NCI-H146 (cell line): Measurements from ENCODE around the gene SRP72.

Source experiments
- DNase-seq: peaks from one replicate; lab custom pipeline; 2025; lab: John Stamatoyannopoulos, UW

Gene SRP72

DNA sequence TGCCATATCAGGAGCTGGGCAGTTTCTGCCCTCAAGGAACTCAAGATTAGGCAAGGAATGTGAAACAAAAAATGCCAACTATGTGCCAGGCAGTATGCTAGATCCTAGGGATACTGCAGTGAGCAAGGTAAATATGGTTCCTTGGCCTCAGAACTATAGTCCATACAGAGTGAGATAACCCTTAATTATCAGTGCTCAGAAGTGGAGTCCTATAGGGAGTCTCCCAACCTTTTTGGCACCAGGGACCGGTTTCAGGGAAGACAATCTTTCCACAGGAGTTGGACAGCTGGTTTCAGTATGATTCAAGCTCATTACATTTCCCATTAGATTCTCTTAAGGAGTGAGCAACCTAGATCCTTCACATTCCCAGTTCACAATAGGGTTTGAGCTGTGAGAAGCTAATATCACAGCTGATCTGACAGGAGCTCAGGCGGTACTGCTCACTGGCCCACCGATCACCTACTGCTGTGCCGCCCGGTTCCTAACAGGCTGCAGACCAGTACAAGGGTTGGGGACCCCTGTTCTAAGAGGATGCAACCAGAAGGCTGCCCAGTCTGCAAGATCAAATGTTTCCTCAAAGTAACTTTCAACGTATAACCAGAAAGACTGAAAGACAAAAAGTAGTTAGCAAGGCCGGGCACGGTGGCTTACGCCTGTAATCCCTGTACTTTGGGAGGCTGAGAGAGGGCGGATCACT lies 1.7 kb upstream of the SRP72 start:
- DNase-seq = no peak

DNA sequence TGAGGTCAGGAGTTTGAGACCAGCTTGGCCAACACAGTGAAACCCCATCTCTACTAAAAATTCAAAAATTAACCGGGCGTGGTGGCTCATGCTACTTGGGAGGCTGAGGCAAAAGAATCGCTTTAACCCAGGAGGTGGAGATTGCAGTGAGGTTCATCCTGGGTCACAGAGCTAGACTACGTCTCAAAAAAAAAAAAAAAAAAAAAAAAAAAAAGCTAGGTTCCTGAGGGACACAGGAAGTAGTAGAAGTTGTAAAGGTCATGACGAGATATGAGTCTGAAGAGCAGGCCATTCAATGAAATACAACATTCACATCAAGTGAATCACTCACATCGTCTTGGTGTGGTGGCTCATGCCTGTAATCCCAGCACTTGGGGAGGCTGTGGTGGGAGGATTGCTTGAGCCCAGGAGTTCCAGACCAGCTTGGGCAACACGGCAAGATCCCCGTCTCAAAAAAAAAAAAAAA lies 1.1 kb upstream of the SRP72 start:
- DNase-seq = peak; percentile 26

DNA sequence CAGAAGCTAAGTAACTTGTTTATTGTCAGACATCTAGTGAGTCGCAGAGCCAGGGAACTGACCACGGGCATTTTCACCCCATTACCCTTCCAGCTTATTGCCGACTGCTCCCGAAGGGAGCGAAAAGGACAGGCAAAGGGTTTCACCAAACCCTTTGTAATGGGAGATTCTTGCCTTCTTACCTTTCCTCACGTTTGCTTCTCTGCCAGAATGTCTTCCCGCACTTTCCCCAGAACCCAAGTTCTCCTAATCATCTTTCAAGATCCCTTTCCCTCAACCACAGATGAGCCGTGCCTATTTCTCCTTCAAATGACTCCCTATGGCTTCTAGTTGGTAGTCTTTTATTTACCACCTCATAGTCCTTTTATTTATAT lies 520 bp upstream of the SRP72 start:
- no peak for DNase-seq

DNA sequence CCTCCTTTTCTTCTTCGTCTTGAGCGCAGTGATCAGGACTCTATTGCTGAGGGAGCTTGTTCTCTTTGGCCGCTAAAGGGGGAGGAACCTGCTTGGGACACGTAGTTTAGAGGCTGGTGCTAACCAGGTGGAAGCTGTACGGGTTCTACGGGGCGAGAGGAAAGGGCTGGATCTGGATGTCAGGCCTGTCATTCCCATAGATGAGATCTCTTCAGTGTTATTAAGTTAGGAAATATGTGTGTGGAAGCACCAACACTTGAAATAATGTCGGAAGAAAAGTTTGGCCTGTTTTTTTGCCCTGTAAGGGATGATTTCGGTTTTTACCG lies 643 bp downstream of the SRP72 start:
- DNase-seq = peak; percentile 73

DNA sequence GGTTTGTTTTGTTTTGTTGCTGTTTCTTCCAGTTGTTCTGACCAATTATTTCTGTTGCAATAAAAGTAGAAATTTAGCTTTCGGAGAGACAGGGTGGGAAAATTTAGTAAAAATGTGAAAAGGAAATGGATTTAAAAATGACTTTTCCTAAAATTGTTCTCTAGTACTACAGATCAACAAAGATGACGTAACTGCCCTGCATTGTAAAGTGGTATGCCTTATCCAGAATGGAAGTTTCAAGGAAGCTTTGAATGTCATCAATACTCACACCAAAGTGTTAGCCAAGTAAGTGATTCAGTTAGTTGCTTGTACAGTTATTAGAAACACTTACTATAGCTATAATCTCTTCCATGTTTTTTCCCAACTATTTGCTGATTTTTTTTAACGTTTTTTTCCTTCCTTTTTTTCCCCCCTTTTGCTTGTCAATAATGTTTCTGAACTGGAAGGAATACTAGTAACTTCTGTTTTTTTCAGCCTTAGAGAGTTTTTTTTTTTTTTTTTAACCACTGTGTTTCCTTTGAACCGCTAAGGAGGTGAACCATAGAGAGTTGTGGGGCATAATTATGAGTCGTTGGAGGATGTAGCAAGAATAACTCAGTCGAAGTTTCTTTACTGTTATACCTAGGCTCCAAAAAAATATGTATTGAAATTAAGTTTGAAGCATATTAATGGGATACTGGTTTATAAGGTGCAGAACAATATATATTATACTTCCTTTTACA lies 2.2 kb downstream of the SRP72 start:
- no peak for DNase-seq

DNA sequence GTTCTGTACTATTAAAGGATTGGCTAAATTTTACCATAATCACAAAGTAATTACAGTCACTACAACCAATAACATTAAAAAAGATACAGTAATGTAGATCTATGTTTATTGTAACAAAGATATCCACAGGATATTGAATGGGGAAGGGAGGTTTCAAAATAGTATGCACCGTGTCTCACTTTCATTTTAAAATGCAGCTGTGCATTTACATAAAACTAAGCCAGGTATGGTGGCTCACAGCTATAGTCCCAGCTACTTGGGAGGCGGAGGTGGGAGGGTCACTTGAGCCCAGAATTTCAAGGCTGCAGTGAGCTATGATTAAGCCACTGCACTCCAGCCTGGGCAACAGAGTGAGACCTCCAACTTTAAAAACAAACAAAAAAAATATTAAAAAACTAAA lies 8.5 kb downstream of the SRP72 start:
- DNase-seq = no peak

DNA sequence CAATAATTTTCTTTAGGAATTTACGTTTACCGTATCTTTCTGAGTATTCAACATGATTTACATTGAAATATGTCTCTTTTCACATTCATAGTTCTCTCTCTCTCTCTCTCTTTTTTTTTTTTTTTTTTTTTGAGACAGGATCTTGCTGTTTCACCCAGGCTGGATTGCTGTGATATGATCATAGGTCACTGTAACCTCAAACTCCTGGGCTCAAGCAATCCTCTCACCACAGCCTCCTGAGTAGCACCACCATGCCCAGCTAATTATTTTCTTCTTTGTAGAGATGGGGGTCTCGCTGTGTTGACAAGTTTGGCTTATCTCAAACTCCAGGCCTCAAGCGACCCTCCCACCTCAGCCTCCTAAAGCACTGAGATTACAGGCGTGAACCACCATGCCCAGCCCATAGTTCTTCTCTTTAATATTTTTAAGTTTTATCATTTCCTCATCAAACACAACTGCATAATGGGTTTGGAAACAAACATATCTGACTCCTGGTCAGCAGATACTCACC lies 9.8 kb downstream of the SRP72 start:
- DNase-seq = no peak

DNA sequence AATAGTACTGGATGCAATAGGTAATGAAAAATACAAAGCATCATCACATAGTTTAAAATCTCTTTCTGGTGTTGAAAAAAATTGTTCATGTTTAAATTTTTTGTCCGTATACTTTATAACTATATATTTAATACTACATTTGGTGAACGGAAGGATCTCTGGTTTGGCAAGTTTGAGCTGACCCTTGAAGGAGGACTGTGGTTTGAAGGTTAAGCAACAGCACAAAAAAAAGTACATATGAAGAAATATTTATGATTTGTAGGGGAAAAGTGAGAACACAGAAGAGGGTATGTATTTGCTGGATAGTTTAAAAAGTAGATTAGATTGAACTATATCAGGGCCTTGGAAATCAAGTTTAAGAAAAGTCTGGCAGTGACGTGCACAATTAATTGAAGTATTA lies 13.3 kb downstream of the SRP72 start:
- no peak for DNase-seq

DNA sequence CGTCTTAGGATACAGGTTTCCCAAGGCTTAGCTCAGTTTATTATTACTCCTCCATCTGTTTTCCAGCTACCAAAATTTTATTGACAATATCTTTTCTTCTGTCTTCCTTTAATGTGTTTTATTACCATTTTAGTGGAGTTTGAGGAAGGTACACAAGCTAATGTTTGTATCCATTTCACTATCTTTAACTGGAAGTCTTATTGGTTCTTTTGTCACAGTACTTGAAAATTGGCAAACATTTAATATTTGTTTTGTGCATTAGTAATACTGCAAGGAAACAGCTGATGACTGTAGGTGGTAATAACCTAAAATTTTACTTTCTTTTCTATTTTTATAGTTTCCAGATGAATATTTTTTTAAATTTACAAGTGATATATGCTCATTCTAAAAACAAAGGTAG lies 28.8 kb downstream of the SRP72 start:
- no peak for DNase-seq

DNA sequence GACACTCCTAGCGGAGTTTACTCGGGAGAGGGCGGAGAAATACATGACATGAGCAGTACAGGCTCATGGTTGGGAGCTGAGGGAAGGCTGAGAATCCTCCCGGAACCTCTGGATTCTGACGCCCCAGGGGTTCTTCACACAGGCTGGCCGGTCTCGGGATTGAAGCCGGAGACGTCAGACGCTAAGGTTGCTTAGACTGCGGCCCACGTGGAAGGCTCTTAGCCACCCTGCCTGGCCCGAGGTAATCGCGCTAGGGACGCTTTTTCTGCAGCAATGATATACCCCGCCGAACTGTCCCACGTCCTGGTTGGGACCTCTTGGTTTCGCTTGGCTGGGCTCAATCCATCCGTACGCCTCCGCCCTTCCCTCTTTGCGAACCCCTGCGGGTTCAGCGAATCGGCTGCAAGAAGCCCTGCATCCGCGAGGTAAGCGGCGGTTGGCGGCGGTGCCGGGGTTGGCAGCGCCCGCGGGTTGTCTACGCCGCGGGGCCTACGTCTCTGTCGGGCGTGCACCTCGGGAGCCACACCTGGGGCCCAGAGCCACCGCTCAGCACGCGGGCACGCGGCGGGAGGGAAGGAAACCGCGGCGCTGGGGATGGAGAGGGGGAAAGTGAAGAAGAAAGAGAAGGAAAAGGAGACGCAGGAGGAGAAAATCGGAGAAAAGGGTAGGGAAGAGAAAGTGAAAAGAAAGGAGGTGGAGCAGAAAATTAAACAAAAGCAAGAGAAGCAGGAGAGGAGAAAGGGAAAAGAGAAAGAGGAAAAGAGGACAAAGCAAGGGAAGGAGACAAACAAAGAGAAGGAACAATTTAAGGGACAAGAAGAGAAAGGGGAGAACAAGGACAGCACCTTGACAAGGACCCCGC lies 38.1 kb downstream of the SRP72 start, which contains the start of gene ARL9:
ARL9 (plus strand) TSS at position 523 of the 862 bp plus-strand sequence; CDS start at position 595, 72 bp downstream.
- DNase-seq = peak; percentile 47

DNA sequence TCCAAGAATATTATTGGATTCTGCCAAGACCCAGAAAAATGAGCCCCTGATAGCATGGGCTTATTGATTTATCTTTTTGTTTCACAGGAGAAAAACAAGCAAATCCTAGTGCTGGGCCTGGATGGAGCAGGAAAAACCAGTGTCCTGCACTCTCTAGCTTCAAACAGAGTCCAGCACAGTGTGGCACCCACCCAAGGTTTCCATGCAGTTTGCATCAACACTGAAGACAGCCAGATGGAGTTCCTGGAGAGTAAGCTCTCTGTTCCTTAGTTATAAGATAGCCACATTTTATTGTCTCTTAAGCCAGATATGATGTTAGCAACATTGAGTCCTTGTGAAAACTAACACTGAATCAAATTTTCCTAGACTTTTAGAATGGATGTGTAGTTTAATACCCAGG lies 43.7 kb downstream of the SRP72 start:
- no peak for DNase-seq

DNA sequence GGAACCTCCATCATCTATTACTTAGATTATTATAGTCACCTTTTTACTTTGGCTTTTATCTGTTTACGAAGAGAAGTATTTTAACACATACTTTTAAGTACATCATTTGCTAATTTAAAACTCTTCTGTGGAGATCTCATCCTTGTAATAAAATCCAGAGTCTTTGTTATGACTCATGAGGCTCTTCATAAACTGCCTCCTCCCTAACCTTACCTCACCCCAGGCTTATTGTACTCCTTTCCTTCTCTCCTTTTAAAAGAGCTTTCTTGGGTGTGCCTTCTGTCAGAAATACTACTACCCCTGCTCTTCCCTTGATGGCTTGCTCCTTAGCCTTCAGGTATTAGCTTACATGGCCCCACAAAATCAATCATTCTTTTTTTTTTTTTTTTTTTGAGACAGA lies 44.7 kb downstream of the SRP72 start:
- DNase-seq = no peak

DNA sequence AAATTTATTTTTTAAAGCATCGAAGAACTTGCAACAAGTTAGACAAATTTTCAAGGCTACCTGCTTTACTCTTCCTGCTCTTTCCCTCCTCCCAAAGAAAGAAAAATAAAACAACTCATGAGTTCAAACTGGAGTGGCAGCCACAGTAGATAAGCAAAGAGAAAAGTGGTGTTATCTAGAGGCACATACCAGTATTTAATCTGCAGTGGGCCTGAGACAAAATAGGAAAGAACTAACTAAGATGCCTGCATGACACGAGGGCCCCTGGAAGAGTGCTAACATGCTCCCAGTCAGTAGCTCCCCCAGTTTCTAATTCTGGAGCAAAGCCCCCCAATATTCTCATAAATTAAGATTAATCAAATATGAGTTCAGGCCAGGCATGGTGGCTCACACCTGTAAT lies 46.1 kb downstream of the SRP72 start:
- no peak for DNase-seq

DNA sequence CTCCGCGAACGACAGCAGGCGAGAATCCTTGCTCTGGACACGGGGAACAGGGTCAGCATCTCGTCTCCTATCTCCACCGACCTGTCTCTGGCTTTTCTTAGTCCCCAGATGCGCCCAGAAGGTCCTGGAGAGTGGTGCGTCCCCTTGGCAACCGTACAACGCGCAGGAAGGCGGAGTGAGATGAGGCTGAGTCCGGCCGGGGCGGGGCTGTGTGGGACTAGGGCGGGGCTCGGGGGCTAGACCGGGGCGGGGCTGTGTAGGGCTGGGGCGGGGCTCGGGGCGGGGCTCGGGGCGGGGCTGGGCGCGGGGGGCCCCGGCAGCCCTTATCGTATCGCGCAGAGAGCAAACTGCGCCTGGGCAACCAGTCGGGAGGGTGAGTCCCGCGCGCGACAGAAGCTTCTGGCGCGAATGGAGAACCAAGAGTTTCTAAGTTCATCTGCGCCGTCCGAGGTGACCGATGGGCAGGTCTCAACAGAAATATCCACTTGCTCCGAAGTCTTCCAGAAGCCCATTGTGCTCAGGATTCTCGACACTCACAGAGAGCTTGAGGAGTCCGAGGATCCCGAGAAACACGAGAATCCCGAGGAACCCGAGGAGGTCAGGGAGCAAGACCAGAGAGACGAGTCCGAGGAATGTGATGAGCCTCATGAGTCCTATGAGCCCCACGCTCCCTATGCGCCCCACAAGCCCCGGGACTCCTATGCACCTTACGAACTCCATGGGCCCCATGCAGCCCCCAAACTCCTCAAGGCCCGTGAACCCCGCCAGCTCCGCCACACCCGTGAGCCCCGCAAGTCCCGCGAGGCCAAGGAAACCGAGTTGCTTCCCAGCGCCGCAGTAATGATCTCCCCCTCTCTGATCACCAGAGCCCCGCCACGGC lies 63.1 kb downstream of the SRP72 start:
- peak; percentile 83 for DNase-seq

DNA sequence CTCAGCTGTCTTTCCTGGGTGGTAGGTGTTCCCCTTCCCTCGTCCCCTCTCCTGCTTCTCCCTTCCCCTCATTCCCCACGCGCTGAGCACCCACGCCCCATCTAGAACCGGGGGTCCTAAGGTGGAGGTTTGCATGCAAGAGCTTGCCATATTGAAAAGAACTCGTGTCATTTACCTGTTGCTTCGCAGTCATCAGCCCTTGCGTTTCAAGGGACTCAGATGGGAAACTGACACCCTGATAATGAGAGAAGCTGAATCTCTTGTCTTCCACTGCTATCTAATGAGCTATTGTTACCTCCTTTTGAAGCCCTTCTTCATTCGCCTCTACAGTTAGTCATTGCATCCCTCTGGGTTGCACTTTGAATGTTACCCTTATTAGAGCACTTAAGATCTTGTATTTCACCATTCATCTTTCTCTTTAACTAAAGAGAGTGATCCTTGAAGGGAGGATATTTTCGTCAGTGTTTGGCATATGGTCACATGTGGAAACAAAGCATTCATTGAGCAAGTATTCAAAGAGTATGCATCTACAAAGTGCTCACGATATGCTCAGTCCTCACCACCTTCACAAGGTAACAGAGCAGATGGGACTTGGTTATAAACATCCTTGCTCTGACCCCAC lies 63.8 kb downstream of the SRP72 start:
- DNase-seq = no peak

DNA sequence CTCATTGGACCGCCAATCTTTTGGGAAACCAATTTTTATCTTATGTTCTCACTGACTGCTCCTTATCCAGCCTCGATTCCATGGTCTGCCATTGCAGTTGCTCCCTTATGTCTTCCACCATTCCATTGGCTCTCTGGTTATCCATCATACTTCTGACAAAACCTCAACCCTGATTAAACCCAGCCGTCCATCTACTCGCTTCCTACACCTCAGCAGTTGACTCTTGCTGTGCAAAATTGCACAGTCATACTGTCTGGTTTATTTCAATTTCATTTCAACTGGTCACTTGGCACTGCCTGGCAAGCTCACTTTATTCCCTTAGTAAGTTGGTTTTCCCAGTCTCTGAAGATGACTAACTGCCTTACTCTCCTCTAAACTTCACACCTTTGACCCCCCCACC lies 64.4 kb downstream of the SRP72 start:
- DNase-seq = no peak

DNA sequence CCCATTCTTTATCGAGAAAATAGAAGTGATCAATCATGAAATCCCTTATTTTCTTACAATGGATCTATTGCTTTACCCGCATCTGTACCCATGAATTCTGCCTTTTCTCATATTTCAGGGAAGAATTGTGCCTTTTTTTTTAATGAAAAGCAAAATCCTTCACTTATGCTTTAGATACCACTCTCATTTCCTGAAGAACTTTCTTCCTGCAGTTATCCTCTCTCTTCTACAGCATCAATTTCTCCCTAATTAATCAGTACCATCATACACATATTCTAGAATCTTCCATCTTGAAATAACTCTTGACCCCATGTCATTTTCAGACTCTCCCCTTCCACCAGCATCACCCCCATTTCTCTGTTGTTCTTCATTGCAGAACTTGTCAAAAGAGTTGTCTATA lies 64.8 kb downstream of the SRP72 start:
- DNase-seq = no peak

DNA sequence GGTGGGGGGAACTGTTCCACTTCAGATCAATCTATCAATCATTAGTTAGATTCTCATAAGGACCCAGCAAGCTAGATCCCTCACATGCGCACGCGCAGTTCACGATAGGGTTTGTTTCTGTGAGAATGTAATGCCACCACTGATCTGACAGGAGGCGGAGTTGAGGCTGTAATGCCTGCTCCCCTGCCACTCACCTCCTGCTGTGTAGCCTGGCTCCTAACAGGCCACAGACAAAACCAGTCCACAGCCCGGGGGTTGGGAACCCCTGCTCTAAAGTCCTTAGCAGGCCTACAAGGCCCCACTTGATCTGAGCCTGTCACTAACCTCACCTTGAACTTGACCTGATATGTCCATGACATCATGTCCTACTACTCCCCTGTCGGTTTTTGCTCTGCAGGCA lies 68.5 kb downstream of the SRP72 start:
- no peak for DNase-seq

DNA sequence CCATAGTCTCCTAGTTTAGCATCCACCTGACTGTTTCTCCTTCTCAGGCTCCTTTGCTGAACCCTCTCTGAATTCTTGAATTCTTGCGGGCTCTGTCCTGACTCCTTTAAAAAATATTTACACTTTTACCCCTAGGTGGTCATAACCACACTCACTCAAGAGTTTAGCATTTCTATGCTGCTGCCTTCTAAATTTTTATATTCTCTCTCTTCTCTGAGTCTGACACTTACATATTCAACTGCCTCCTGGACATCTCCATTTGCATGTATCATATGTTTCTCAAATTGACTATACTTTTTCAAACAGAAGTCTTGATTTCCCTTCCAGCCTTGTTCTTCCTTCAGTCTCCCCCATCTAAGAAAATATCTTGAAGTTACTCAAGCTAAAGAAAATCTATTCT lies 69.7 kb downstream of the SRP72 start:
- no peak for DNase-seq

DNA sequence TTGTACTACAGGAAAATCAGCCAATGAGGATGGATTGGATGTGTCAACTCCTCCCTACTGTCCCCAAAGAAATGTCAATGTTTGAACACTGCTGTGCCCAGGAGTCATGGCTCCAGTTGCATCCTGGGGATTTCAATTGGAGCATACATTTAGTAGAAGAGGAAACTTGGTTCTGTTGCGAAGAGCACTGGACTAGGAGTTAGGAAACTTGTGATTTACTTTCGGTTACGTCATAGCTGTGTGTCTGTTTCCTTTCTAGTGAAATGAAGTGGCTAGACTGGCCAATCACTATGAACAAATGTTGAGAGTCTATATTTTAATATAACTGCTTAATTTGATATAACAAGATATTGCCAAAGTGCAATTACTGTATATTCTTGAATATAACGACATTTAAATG lies 73.4 kb downstream of the SRP72 start:
- DNase-seq = no peak

DNA sequence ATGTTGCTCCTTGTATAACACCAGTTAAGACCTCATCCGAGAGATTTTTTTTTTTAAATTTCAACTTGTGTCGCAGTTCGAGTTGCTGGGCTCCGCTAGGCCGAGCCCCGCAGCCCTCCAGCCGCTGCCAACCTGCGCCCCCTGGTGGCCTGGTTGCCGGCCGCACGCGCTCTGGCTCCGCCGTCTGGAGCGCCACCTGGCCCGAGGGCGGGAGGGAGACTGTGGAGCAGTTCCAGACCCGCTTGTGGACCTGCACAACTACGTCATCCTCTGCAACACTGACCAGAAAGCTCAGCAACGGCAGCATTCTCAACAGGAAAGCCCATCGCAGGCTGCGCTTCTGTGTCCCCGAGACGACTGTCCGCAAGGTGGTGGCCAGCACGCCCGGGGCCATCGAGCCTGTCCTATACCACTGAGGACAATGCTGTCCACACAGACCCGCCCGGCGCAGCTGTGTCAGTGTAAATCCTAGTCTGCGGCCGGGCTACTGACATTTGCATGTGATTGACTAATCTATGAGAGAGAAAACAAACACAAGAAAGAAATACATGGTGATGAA lies 77.2 kb downstream of the SRP72 start:
- DNase-seq = peak; percentile 88
